ENCODE data around the gene GRB10.
"Not testable (repeated sequence)": the region's sequence is repeated elsewhere in the genome, so short reads cannot be mapped to it uniquely, and the experiment has no call there.

Gene GRB10

GRCh38 chr7:50775836-50776235, 6.9 kb downstream of the GRB10 start:
- no peak for DNase-seq

DNA sequence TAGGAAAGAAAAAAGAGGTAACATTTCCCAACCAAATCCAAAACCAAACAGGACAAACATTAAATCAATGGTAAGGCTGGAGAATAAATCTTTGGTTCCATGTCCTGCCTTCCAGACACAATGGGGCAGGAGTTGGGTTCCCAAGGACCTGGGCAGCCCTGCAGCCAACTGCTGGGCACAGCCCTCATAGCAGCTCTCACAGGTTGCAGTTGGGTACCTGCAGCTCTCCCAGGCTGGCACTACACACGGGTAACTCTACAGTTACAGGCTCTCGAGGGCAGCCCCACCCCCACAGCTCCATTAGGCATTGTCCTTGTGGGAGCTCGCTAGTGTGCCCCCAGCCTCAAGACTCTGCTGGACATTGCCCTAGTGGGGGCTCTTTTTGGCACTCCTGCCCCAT, 7.5 kb downstream of the GRB10 start:
- DNase-seq, result no peak

DNA sequence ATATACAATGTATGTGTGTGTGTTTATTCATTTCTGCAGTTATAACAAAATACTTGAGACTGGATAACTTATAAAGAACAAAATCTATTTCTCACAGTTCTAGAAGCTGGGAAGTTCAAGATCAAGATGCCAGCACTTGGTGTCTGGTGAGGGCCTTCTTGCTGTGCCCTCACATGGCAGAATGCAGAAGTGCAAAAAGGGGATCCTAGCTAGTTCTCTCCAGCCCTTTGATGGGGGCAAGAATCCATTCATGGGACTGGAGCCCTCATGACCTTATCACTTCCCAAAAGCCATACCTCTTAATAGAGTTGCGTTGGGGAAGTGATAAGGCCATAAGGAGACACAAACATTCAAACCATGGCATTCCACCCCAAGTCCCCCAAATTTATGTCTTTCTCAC, 8.4 kb downstream of the GRB10 start:
- DNase-seq, result no peak

DNA sequence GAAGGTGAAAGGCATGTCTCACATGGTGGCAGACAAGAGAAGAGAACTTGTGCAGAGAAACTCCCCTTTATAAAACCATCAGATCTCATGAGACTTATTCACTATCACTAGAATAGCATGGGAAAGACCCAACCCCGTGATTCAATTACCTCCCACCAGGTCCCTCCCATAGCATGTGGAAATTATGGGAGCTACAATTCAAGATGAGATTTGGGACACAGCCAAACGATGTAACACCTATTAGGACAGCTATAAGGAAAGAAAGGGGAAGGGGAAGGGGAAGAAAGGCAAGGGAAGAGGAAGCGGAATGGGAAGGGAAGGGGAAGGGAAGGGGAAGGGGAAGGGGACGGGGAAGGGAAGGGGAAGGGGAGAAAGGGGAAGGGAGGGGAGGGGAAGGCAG, 9.6 kb downstream of the GRB10 start:
- DNase-seq, result not testable (repeated sequence)

DNA sequence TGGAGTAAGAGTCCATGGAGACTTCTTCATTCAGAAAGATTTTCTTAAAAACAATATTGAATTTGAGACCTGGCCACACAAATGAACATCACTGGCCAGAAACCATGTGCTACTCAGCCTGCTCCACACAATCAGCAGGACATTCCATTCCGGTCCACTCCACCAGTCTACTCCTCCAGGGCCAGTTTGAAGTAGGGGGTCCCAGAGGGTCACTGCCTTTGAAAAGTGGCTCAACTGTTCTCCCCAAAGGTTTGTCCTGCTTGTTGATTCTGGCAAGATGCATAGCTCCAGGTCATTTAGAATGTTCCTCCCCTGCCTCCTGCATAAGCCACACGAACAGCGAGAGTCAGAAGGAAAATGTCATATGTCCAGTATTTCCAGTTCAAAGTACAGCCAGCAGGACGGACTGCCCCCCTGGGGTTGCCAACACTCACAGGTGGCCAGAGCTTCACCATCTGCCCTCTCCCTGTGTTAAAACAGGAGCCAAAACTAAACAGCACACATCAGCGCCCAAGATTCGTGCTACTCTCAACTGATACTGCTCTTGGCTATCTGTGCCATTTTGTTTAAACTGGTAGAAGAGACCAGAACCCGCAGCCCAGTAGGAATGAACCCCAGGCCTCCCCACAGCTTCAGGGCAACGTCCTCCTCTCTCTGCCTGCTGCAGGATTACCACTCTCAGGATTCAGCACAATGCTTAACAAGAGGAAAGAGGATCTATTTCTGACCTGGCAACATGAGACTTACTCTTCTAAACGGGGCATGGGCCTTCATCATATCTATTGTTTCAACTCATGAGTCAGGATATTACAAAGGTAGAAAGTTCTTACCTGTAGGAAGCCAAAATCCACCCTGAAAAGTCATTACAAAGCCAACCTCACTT, 11.3 kb downstream of the GRB10 start:
- DNase-seq, result no peak

- DNase-seq, result no peak
These were observed 13.9 kb downstream of the GRB10 start for GRCh38 chr7:50768485-50769474.

DNA sequence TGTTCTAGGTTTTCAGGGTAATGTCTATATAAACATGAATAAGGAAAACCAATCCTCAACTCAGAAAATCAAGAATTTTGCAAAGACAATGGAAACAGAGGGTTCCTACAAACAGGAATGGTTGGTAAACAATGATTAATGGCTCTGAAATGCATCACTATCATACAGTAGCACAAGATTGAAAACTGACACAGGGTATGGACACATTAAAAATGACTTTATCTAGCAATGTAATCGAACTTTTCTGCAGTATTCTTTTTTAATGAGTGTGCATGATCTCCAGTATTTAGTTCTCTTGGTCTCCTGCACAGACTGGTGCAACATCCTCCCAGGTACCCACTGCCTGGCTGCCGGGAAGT, 15.9 kb downstream of the GRB10 start:
- DNase-seq, result no peak

- no peak for DNase-seq
These were observed 16.4 kb downstream of the GRB10 start for GRCh38 chr7:50766106-50766848.

DNA sequence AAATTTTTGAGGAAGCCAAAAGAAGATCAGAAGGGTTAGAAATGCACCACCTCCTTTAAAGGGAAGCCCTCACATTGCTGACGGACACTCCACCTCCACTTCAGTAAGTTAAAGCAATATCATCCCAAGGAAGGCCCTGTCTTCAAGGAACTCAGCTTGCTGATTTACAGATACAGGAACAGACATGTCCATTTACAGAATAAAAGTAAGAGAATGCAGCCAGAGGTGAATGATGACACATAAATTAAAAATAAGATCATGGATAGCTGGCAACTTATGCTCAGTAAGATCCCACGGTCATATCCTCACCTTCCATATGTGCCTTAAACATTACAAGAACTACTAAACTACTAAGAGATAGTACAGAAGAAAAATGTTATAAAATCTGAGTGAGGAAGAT, 20.4 kb downstream of the GRB10 start:
- DNase-seq, result no peak

DNA sequence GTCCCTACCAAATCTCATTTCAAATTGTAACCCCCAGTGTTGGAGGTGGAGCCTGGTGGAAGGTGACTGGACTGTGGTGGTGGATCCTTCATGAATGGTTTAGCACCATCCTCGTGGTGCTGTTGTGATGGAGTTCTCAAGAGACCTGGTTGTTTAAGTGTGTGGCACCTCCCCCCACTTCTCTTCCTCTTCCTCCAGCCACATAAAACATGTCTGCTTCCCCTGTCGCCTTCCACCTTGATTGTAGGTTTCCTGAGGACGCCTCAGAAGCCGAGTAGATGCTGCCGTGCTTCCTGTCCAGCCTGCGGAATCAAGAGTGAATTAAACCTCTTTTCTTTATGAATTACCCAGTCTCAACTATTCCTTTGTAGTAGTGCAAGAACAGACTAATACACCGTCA, 21.0 kb downstream of the GRB10 start:
- peak in 2 of 6 experiments; percentile 6 to 33 for DNase-seq

- DNase-seq, result no peak
These were observed 24.8 kb downstream of the GRB10 start for GRCh38 chr7:50757703-50758390.

DNA sequence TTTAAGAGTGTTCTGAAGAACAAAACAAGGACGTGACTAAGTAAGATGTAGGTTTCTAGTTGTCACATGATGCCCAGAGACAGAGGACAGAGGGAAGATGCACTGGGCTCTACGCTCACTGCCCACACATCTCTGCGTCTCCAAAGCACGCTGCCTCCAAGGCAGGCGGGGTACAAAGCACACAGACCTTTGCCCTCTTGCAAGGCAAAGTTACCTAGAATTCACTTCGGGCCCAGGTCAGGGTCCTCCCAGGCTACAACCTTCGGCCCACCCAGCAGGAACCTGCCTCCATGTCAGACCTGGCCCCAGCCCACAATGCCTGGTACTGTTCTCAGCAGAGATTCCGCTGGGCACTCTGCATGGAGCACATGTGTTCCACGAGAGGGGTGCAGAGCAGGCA, 26.5 kb downstream of the GRB10 start:
- DNase-seq, result no peak

- no peak for DNase-seq
These were observed 28.0 kb downstream of the GRB10 start for GRCh38 chr7:50754684-50755083.

DNA sequence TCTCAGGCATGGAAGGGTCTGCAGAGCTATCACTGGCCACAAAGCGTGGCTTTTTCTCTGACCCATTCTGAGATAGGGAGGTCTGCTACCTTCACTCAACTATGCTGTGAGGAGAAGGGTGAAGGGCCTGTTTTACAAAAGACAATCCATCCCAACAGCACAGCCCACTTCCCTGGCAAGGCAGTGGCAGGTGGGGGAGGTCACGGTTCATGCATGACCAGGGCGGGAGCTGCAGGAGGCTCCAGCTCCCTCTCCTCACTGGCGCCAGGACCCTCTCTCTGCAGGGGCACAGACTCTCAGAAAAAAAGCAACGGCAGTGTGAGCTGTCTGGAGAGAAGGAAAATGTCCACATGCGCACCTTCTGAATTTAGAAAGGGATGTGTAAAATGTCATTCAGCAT, 28.5 kb downstream of the GRB10 start:
- no peak for DNase-seq

DNA sequence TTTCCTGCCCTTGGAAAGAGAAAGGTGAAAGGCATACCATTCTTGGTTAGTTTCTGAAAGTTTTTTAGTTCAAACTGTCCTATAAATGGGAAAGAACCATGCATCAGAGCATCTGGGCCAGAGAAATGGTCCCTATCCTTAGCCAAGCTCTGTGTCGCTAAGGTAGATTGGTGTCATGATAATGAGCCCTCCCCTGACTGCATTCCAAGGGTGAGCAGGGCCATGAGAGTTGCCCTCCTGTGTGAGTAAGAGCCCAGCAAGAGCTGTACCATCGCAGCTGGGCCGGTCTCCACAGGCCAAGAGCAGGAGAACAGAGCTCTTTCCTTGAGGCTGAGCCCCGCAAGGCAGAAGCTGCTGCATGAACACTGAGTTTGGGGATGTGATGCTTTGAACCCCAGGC, 30.3 kb downstream of the GRB10 start:
- no peak for DNase-seq

- DNase-seq, result no peak
These were observed 31.6 kb downstream of the GRB10 start for GRCh38 chr7:50751146-50751545.

GRCh38 chr7:50749896-50750295, 32.8 kb downstream of the GRB10 start:
- DNase-seq, result no peak

- no peak for DNase-seq
These were observed 34.2 kb downstream of the GRB10 start for GRCh38 chr7:50748472-50748871.

DNA sequence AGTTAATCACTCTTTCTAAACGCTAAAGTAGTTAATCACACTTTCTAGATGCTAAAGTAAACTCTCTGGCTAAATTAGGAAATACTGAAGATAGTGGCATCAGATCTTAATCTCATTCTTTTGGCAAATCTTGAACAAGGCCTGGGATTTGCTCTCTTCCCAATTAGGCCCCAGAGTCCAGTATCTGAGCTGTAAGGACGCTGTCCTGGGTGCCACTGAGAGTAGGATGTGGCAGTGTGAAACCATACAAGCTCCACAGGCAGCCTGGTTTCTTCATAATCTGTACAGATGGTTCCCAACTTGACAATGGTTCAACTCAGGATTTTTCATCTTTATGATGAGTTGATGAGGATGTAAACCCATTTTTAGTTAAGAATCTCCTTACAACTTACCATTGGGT, 36.9 kb downstream of the GRB10 start:
- no peak for DNase-seq

GRCh38 chr7:50745336-50745735, 37.4 kb downstream of the GRB10 start:
- DNase-seq, result no peak

DNA sequence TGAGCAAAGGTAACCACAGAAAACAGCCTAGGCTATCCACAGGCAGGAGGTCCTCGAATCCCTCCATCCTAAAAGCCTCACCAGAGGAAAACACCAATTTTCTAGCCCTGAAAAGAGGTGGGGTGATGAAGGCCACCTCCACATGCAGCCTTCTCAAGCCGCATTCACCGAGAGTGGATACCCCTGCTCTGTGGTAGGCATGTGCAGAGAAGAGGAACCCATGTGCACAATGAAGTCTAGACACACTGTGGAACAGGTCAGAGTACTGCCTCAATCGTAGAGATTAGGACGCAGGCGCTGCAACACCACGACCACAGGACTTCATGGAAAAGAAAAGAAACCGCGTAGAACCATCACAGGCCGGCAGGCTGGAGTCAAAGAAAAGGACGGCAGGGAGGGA, 38.8 kb downstream of the GRB10 start:
- DNase-seq, result no peak

GRCh38 chr7:50743016-50743415, 39.7 kb downstream of the GRB10 start:
- no peak for DNase-seq

GRCh38 chr7:50742401-50742800, 40.3 kb downstream of the GRB10 start:
- DNase-seq, result no peak
